NCI-H187 (cell line): ENCODE results near the gene SAMD7.
A peak's percentile ranks its signal among the peaks of the same experiment; 100 is the strongest.

Source experiments
- DNase-seq, 2 experiments: peaks; one replicate each; lab custom pipeline; 2025; lab: John Stamatoyannopoulos, UW

Gene SAMD7

GRCh38 chr3:169907944-169908343 lies 3.4 kb upstream of the SAMD7 start:
- DNase-seq: no peak

DNA sequence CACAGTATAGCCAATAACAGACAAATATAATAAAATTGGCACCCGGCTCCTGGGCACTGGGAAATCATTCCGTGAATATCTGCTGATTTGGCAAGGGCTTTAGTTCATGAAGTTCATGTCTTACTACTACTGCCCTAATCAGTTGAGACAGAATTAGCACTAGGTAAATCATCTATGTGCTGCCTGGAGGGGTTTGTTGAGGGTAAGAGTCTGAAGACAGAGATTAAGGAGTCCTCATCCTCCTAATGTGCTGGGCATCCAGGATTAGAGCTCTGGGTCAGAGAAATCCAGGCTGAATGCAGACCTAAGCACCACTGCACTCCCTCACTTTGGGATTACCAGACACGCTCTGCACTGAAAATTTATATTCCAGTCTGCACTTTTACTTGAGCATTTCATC lies 2.0 kb downstream of the SAMD7 start:
- no peak for DNase-seq

GRCh38 chr3:169914321-169914720 lies 2.9 kb downstream of the SAMD7 start:
- no peak for DNase-seq

GRCh38 chr3:169923189-169923588 lies 11.8 kb downstream of the SAMD7 start:
- DNase-seq: no peak

DNA sequence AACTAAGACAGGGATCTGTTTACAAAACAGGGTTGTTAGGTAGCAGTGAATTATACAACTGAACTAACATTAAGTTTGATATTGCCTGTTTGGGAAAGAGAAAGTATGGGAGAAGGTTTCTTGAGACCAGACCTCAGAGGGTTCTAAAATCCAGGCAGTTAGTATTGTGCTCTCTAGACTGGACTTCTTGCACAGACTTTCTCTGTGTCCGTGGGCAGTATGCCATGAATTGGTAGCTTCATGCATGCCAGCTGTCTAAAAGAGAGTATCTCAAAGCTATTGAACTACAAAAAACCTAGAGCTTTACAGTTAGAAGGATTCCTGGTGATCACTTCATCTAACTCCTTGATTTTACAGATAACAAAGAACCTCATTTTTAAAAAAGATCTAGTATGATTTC lies 12.5 kb downstream of the SAMD7 start:
- DNase-seq: no peak

GRCh38 chr3:169929830-169930519 lies 18.6 kb downstream of the SAMD7 start:
- no peak for DNase-seq

DNA sequence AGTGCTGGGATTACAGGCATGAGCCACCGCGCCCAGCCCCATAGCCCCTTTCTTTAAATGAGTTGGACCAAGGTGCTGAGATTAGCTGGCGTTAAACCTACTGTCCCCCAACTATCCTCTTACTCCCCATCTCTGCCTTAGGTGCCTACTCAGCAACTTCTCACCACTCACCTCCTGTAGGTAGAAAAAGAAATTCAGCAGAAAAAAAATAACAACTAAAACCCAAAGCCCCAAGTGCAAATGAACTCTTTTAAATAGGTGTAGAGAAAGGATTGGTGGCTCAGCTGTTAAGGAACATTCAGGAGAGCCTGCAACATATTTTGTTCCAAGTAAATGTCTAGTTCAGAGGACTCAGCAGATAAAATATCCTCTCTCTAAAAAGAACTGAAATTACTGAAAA lies 19.5 kb downstream of the SAMD7 start:
- DNase-seq: no peak

- no peak for DNase-seq
These were observed 20.6 kb downstream of the SAMD7 start for GRCh38 chr3:169931747-169932520.

GRCh38 chr3:169939320-169939719 lies 27.9 kb downstream of the SAMD7 start:
- DNase-seq: no peak

- no peak for DNase-seq
These were observed 28.4 kb downstream of the SAMD7 start for GRCh38 chr3:169939751-169940150.

DNA sequence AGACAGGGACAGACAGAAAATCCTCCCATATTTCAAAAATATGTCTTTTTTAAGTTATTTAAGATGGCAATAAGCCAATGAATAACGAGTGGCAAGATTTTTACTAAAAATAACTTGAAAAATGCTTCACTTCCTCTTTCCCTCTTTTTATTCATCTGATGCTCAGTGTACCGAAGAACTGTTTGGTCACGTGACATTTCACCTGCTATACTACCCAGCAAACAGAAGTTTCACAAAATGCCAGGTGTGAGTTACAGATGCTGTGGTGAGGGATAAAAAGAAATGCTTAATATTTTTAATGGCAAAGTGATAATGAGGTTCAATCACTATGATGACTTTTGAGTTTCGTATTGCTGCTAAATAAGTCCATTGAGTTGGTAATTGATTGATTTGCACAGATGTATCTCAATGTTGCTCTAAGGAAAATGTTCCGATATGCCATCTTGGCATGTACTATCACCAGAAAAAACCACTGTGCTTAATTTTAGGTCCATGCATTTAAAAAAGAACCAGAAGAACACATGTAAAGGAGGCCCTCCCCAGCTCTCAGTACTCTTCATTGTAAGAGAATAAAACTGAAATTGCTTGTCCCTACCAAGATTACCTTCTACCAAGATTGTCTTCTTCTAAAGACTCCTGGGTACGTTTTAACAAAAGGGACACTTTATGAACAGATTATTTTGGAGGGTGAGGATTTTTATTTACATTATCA lies 29.3 kb downstream of the SAMD7 start:
- no peak for DNase-seq

DNA sequence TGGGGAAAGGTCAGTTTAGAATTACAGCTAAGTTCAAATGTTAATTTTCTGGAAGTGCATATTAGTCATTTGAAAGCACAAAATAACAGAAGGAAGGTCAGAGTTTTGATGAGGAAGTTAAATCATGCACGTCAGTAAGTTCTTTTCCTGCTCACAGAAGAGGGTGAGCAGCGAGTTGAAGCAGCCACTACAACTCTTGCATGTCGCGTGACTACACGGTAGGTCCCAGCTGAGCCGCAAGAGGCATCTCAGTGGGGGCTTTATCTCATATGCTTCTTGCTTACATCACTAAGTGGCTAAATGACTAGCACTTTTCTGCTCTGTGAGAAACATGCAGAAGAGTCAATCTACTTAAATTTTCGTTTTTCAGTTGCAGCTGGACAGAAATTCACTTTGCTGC lies 33.9 kb downstream of the SAMD7 start:
- DNase-seq: no peak

DNA sequence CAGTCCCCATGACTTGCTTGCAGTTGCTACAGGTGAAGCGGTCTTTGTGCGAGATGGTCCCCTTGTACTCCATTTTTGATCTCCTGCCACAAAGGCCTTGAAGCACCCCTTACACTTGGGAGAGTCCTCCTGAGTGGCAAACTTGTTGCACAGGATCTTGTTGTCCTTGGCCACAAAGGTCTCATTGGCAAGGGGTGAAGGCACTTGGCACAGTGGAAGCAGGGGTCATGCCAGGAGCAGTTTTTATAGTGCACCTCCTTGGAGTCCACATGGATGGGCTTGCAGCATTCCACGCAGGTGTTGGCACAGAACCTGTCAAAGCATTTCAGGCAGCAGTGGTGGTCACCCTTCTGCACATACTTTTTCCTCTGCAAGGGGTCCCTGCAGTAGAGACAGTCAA lies 35.0 kb downstream of the SAMD7 start:
- DNase-seq: no peak

- no peak for DNase-seq
These were observed 37.4 kb downstream of the SAMD7 start for GRCh38 chr3:169948559-169949448.

- DNase-seq: no peak
These were observed 40.7 kb downstream of the SAMD7 start for GRCh38 chr3:169952045-169952444.

- no peak for DNase-seq
These were observed 42.2 kb downstream of the SAMD7 start for GRCh38 chr3:169953462-169954141.

DNA sequence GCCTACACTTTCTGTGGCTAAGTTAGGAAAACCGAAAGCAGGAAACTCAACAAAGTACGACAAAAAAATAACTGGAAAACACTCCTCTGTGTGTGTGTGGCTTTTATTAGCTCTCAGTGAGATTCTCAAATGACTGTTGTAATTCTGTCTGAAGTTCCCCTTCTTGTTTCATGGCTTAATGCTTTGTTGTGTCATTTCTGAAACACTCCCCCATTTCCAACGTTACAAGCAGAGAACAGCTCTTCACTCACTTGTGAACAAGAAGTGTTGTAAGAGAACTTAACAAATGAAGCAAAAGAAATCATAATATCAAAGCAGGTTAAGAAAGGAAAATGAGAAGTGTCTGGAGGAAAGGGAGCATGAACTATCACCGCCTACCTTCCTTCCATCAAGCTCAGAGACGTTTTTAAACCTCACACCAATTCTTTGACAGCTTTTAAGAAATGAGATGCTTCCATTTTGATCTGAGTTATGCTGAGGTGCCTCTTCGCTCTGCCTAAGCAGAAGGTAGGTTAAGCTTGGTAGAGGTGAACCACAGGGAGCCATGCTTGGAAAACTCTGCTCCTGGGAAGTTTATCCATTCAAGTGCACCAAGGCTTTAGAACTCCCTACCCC lies 42.9 kb downstream of the SAMD7 start:
- DNase-seq: no peak

DNA sequence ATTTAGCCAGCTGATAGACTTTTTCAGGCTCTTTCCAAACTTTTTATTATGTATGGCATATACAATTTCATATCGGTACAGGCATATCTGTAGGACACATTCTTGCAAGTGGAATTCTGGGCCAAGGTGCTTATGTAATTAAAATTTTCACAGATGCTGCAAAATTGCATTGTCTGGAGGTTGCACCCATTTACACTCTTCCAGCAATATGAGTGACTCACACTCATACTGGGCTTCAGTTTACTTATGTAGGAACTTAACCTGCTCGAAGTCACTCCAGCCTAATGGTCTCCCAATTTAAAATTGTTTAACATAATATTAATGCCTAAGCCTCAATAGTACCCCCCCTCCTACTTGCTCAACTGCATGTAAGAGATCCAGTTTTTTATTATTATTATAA lies 44.0 kb downstream of the SAMD7 start:
- DNase-seq: no peak

DNA sequence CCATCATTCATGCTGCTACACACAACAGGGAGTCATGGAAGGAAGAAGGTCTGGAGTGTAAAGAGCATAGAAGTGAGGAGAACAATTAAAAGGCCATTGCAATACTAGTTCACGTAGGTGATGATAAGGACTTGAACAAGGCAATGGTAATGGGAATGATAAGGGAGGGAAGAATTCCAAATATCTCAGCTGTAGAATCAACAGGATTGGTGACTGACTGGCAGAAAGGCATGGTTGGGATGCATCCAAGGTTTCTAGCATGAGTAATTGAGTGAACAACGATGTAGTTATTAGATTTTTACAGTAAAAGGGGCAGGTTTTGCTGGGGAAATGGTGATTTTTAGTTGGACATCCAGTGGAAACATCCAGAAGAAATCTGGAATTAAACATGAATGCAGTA lies 52.8 kb downstream of the SAMD7 start:
- no peak for DNase-seq

DNA sequence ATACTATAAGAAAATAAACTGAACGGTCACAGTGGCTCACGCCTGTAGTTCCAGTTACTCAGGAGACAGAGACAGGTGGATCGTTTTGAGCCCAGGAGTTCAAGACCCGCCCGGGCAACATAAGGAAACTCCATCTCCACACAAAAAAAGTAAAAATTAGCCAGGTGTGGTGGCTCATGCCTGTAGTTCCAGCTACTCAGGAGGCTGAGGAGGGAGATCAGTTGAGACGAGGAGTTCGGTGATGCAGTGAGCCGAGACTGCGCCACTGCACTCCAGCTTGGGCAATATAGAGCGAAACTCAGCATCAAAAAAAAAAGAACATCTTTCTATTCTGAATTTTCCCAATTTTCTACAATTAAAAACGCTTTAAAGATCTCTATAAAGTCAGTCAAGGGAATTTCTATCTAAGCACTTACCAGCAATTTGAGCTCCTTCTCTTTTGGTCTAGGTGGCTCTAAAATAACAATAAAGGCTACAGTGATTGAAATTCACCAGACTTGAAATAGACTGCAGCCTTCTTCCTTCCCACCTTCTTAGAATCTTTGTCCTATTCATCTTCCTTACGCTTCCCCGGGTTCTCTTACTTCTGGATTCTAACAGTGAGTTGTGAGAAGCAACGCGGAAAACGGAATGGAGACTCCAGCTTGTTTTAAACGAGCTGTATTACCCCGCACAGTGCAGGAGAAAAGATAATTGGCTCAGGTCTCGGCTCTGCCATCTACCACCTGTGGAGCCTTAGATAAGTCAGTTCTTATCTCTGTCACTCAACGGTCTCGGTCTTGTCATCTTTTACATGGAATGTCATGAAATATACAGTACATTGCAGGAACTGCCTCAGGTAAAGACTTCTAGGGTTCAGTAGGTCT lies 54.4 kb downstream of the SAMD7 start:
- DNase-seq: peak in 1 of 2 experiments; percentile 63
